Activated gamma-delta T cell (primary cell): ENCODE measurements around the gene COQ2.
"Not testable (repeated sequence)": the region's sequence is repeated elsewhere in the genome, so short reads cannot be mapped to it uniquely, and the experiment has no call there.

Source experiments
- DNase-seq: peaks from one replicate; lab custom pipeline; 2025; lab: John Stamatoyannopoulos, UW
- total RNA-seq, 2 donors: gene quantifications; one replicate each; lab custom pipeline; 2026; lab: John Stamatoyannopoulos, UW

COQ2 gene
- total RNA-seq: 7.9 to 8.4 reads per million in 2 donors

GRCh38 chr4:83284193-83285054 is at the start of gene COQ2:
TSS of gene COQ2 (minus strand) at chr4:83284798. CDS start at chr4:83284764, 34 bp downstream.
- DNase-seq: peak; percentile 92

GRCh38 chr4:83331956-83332355 is 47.4 kb upstream of the COQ2 start:
- no peak for DNase-seq

GRCh38 chr4:83329521-83330110 is 45.0 kb upstream of the COQ2 start:
- DNase-seq: no peak

GRCh38 chr4:83328521-83329187 is 44.1 kb upstream of the COQ2 start:
- DNase-seq: no peak

- DNase-seq: no peak
These were observed 41.9 kb upstream of the COQ2 start for GRCh38 chr4:83326546-83326945.

GRCh38 chr4:83325306-83325705 is 40.7 kb upstream of the COQ2 start:
- DNase-seq: not testable (repeated sequence)

- DNase-seq: no peak
These were observed 38.5 kb upstream of the COQ2 start for GRCh38 chr4:83323136-83323535.

GRCh38 chr4:83320548-83320947 is 36.0 kb upstream of the COQ2 start:
- no peak for DNase-seq

GRCh38 chr4:83318666-83319065 is 34.1 kb upstream of the COQ2 start:
- no peak for DNase-seq

GRCh38 chr4:83317671-83318070 is 33.1 kb upstream of the COQ2 start:
- no peak for DNase-seq

- no peak for DNase-seq
These were observed 32.0 kb upstream of the COQ2 start for GRCh38 chr4:83316459-83317165.

- DNase-seq: no peak
These were observed 30.8 kb upstream of the COQ2 start for GRCh38 chr4:83315341-83315870.

- DNase-seq: no peak
These were observed 24.1 kb upstream of the COQ2 start for GRCh38 chr4:83308672-83309071.

- no peak for DNase-seq
These were observed 23.3 kb upstream of the COQ2 start for GRCh38 chr4:83307920-83308319.

- no peak for DNase-seq
These were observed 20.6 kb upstream of the COQ2 start for GRCh38 chr4:83305187-83305586.

- DNase-seq: no peak
These were observed 13.1 kb upstream of the COQ2 start for GRCh38 chr4:83297548-83298260.

- no peak for DNase-seq
These were observed 8.9 kb upstream of the COQ2 start for GRCh38 chr4:83293305-83294046.

GRCh38 chr4:83290059-83290774 is 5.6 kb upstream of the COQ2 start:
- DNase-seq: not testable (repeated sequence)

- not testable (repeated sequence) for DNase-seq
These were observed 3.8 kb upstream of the COQ2 start for GRCh38 chr4:83288381-83288780.

GRCh38 chr4:83285055-83285407 is 433 bp upstream of the COQ2 start:
- no peak for DNase-seq
